Panc1 (cell line): ENCODE data around the gene LRRC31.

Source experiments
- CTCF ChIP-seq: fragments of 450-650 bp; IDR thresholded peaks from 2 replicates; pipeline ENCODE4 v1.5.1; 2017; ENCODE audit warnings: mild to moderate bottlenecking
- POLR2AphosphoS5 ChIP-seq: IDR thresholded peaks from 2 replicates; pipeline ENCODE4 v1.6.1; 2012; ENCODE audit warnings: mild to moderate bottlenecking, low read depth, low read length, moderate library complexity
- REST ChIP-seq, 2 experiments: IDR thresholded peaks; 2 replicates each; pipeline ENCODE4 v1.6.1; 2011 to 2012; ENCODE audit warnings: low read depth in 2 of 2, control low read depth in 1 of 2, low read length in 1 of 2, mild to moderate bottlenecking in 1 of 2, moderate library complexity in 1 of 2; ENCODE audit not compliant: insufficient read depth in 1 of 2
- SIN3A ChIP-seq: IDR thresholded peaks from 2 replicates; pipeline ENCODE4 v1.6.1; 2012; ENCODE audit warnings: low read depth, mild to moderate bottlenecking, low read length, moderate library complexity, borderline replicate concordance; ENCODE audit not compliant: insufficient read depth
- TCF7L2 ChIP-seq: IDR thresholded peaks from 2 replicates; pipeline ENCODE4 v1.6.1; 2011; ENCODE audit warnings: mild to moderate bottlenecking, low read depth, low read length, inconsistent platforms

GRCh38 chr3:169907944-169908343, 38.2 kb upstream of the LRRC31 start:
- no peak for TF ChIP-seq CTCF
- TF ChIP-seq POLR2AphosphoS5: no peak
- TF ChIP-seq REST (IDR thresholded peaks at IDR 0.05; ENCODE audit: insufficient read depth in 1 of 2, low read depth in 2 of 2, low read length in 1 of 2): no peak
- no peak for TF ChIP-seq SIN3A
- no peak for TF ChIP-seq TCF7L2
